ENCODE results near the gene MKI67.

Gene MKI67

GRCh38 chr10:128066870-128067382 is 59.3 kb downstream of the MKI67 start:
- in situ Hi-C loops (cut with HindIII; ENCODE audit: low sequenced_read_pairs), result no loop called here

- in situ Hi-C loops (cut with HindIII; ENCODE audit: low sequenced_read_pairs), result no loop called here
Measured at GRCh38 chr10:128065881-128066534, 60.2 kb downstream of the MKI67 start.

DNA sequence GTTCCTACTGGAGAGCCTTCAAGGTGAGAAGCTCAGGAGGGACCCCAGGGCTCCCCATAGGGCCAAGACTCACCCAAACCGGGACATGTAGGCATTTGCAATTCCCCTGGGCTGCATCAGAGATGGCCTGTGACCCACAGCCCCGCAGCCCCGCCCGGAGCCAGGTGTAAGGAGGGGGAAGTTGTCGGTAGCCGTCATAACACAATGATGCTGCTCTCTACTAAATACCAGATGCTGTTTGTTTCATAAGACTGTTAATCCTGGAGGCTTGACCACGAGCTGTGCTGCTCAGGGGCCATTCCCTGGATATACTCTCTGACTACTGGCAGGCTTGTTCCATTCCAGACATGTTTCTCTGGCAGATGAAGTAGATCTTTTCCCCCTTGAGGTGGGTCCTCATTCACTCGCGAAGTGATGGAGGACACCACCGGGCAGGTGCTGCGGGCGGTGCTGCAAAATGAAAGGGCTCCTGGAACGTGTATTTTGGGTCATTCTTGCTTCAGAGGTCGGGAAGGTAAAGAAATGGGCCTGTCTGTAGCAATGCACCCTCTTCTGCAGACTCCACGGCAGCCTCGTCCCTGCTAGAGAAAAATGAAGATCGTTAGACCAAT is 61.1 kb downstream of the MKI67 start:
- in situ Hi-C loops (cut with HindIII; ENCODE audit: low sequenced_read_pairs), result no loop called here

DNA sequence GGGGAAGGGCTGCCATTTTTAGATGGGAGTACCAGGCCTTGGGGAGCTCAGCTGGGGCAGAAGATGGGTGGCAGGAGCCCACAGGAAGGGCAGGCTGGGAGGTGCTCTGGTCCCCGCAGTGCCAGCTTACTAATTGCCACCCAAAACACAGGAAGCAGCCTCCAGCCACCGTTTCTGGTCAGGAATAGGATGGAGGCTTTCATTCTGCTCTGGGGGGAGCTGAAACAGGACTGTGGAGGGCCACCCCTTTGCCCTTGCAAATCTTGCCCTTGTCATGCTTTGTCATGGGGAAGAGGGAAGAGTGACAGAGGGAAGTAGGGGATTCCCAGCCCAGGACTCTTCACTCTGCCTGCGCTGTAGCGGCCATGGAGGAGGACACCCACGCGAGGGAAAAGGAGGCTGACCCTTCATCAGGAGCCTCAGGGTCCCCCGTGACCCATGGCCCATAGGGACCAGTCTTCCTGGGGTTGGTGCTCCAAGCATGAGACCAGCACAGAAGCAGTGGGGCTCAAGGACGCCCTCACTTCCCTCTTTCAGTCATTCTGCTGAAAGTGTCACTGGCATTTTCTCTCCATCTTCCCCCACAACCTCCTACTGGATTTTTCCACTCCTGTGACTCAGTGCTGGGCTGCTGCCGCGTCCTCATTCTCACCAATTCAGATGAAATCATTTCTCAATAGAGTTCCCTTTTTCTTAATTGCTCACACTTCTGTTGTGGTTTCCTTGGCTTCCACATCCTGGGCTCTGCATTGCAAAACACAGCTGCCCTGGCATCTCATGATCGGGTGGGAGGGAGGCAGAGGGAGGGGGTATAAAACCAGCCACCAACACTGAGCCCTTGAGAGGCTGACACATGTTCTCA is 61.9 kb downstream of the MKI67 start:
- in situ Hi-C loops (cut with HindIII; ENCODE audit: low sequenced_read_pairs), result no loop called here

DNA sequence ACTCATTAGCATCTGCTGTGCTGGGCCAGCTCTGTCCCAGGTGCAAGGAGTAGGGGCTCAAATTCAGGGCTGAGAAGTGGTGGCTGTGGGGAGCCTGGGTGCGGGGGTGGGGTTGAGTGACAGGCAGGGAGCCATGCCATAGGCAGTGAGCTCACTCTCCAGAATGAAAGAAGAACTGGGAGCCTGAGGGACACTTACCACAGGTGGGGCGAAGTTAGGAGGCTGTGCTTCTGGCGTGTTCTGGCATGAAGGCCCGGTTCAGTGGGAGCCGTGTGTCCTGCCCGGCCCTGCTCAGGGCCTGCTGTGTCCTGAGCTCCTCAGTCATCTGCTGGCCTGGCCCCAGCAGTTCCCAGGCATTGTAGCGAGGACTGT is 62.5 kb downstream of the MKI67 start:
- in situ Hi-C loops (cut with HindIII; ENCODE audit: low sequenced_read_pairs), result no loop called here

- in situ Hi-C loops (cut with HindIII; ENCODE audit: low sequenced_read_pairs), result no loop called here
Measured at GRCh38 chr10:128062881-128063563, 63.2 kb downstream of the MKI67 start.

DNA sequence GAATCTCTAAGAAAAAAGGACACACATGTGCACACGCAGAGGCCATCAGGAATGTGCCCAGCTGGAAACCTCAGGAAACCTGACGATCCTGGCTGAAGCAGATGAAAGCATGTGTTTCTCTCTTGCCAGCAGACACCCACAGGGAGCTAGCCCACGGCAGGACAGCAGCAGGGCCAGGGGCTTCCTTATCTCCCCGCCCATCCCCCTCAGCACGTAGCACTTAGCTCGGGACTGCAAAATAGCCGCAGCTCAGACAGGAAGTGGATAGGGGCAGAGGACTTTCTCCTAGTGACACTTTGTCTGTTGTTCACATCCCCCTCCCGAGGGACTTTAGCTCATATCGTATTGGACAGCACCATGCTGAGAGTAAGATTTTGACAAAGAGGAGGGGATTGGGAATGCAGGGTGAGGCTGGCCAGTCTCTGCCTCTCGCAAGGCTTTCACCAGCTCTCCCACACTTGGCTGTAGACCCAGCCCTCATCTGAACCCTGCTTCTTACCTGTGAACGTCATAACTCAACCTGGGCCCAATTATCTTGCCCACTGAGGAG is 63.8 kb downstream of the MKI67 start:
- in situ Hi-C loops (cut with HindIII; ENCODE audit: low sequenced_read_pairs), result no loop called here

DNA sequence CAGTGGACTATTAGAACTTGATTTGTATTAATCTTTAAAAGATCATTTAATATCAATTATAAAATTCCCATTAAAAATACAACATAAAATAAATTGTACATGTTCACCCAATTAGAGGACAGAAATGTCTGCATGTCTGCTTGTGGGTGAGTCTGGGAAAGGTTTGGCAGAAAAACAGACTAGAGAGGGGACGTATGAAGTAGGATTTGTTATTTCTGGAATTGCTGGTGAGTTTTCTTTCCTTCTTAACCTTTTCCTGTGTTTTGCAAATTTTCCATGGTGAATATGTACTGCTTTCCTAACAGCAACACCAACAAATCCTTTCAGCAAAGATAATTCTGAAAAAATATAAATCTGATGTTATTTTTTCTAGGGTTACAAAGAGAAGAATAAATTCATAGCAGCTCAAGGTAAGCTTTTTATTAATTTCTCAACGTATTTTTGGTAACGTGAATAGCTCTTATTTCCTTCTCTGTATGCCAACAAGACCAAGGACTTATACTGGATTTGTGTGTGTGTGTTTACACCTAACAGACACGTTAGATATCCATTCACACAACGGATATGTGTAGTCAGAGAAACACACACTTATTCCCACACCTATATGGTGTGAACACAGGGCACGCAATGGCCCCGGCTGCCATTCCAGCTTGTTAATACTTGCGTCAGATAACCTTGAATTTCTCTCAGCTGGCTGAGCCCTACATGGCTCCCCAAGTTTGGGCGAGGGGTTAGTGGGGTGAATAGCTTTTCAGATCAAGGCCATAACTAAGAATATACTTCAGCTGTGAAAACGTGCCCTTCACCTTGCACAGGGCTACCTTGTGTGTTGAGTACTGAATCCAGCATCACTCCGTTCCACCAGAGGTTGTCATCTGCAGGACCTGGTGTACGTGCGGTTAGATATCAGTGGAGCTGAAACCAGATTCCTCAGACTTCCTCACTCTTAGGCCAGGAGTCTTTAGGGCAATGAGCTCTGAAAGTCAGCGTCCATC is 64.6 kb downstream of the MKI67 start:
- in situ Hi-C loops (cut with HindIII; ENCODE audit: low sequenced_read_pairs), result no loop called here

GRCh38 chr10:128060341-128061250 is 65.6 kb downstream of the MKI67 start:
- in situ Hi-C loops (cut with HindIII; ENCODE audit: low sequenced_read_pairs), result no loop called here

- in situ Hi-C loops (cut with HindIII; ENCODE audit: low sequenced_read_pairs), result no loop called here
Measured at GRCh38 chr10:128059982-128060293, 66.3 kb downstream of the MKI67 start.

DNA sequence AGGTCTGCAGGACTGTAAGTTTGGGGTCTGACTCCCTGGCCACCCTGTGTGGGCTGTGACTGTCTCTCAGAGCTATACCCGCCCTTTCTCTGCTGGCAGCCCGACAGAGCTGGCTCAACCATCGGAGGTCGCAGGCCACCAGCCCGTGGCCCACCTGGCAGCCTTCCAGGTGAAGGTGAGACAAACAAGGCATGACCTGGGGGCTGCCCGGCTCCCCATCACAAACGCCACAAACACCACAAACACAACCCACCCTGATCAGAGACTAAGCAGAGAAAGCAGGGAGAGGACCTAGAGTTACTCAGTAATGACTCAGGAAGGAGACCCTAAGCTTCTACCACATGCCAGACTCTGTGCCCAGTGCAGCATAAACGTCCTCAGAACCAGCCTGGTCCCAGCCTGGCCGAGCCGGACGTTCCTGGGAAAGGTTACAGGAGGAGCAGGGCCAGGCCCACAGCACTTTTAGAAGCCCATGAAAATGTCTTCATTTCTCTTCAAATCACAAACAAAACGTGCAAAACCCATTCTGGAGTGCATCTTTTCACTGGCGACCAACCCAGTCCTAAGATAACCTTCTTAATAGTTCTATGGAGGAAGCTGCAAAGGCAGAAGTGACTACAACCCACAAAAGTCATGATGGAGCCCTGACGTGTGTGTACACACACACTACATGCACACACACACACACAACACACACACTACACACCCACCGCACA is 66.8 kb downstream of the MKI67 start:
- in situ Hi-C loops (cut with HindIII; ENCODE audit: low sequenced_read_pairs), result no loop called here

GRCh38 chr10:128058750-128059134 is 67.5 kb downstream of the MKI67 start:
- in situ Hi-C loops (cut with HindIII; ENCODE audit: low sequenced_read_pairs), result no loop called here

GRCh38 chr10:128058106-128058749 is 68.0 kb downstream of the MKI67 start:
- in situ Hi-C loops (cut with HindIII; ENCODE audit: low sequenced_read_pairs), result no loop called here

GRCh38 chr10:128056303-128057050 is 69.7 kb downstream of the MKI67 start:
- in situ Hi-C loops (cut with HindIII; ENCODE audit: low sequenced_read_pairs), result no loop called here

- in situ Hi-C loops (cut with HindIII; ENCODE audit: low sequenced_read_pairs), result no loop called here
Measured at GRCh38 chr10:128055061-128055868, 71.0 kb downstream of the MKI67 start.

All from endothelial cell of hepatic sinusoid (primary cell).